SH-SY5Y (cell line): ENCODE measurements around the gene STAC2.

ENCODE experiments used
- GATA2 ChIP-seq: IDR thresholded peaks from 2 replicates; pipeline ENCODE4 v1.6.1; 2011; ENCODE audit warnings: mild to moderate bottlenecking, low read depth, low read length
- GATA3 ChIP-seq: IDR thresholded peaks from 2 replicates; pipeline ENCODE4 v1.6.1; 2011; ENCODE audit warnings: low read depth, mild to moderate bottlenecking, low read length, moderate library complexity

- TF ChIP-seq GATA3 (no peak), GATA2 (no peak)
Observed at GRCh38 chr17:39219647-39220154, 6.0 kb downstream of the STAC2 start.
